ENCODE measurements around the gene SLC25A15.
A peak's percentile ranks its signal among the peaks of the same experiment; 100 is the strongest.

The SLC25A15 gene

GRCh38 chr13:40789275-40790153 is at the start of gene SLC25A15:
TSS of gene SLC25A15 (plus strand) at chr13:40789611. CDS start at chr13:40793227, 3,616 bp downstream.
- peak; percentile 76 for DNase-seq

DNA sequence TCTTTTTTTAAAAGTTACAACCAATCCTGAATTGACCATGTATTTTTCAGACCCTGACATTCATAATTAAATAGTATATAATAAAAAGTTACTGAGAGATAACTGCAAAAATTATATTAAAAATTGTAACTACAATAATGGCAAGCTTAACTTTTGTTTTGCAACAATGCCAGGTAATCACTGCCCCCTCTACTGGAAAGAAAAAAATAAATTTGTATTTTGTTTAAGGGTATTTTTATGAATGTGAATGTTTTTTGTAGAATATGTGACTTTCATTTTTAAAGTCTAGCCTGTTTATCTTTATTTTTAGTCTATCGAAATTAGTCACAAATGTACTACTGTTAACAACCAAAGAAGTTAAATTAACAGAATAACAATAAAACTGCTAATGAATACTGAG is 40.1 kb upstream of the SLC25A15 start:
- DNase-seq, result no peak

- no peak for DNase-seq
These were observed 34.2 kb upstream of the SLC25A15 start for GRCh38 chr13:40755082-40755700.

- DNase-seq, result no peak
These were observed 33.4 kb upstream of the SLC25A15 start for GRCh38 chr13:40756042-40756441.

- DNase-seq, result no peak
These were observed 30.6 kb upstream of the SLC25A15 start for GRCh38 chr13:40758811-40759210.

DNA sequence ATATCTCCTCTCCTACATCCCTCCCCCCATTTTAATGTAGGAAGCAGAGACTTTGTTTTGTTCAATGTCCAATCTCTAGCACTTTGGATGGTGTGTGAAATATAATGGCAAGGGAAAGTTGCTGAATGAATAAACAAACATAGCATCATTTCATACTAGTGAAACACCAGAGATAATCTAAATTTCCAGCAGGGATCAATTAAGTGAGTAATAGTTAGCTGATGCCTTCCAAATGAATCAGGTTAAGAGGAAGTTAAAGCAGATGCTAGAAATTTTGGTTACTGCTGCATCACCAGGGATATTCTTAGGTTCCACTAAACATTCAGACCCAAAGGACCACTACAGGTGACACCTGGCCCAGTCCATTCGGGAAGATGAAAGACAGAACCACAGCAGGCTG is 26.6 kb upstream of the SLC25A15 start:
- DNase-seq, result no peak

DNA sequence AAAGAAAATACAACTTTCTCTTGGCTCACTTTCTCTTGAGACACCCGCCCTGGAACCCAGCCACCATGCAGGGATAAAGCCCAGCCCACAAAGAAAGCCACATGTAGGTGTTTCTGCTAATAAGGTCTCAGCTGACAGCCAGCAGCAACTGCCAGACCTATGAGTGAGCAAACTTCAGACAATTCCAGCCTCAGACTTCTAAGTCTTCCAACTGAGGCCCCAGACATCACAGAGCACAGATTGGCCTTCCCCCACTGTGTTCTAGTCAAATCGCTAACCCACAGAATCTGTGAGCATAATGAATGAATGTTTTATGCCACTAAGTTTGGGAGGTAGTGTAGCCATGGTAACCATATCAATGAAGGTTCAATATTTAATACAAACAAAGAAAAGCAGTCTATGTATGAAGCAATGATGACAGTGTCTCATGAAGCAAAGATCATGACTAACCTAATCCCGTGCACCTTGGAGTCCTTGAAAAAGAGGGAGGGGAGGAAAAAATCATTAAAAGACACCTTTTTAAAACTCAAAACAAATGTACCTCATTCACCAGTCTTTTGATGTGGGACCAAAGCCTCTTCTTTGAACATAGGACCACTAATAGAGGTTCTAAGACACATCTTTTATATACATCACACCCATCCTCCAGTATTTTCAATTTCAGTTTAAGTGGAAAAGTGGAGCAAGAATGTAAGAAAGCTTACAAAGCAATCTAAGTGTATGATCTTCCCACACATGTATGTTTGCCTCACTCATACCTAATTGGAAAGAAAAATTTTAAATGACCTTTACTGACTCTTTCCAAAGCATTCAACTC is 24.6 kb upstream of the SLC25A15 start:
- DNase-seq, result no peak

DNA sequence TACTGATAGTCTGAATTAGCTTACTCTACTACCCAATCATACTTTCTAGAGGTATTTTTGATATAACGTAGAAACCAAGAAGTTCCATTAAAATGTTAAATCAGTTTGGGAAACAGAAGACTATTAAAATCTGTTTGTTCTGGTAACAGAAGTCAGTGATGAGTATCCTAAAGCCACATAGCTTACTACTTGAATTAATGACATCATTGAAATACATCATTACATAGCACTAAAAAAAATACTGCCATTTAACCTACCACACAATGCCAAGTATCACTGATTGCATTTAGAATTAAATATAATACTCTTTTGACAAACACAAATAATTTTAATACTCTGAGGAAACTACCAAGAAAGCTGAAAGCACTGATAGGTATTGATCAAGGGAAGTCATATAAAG is 23.8 kb upstream of the SLC25A15 start:
- DNase-seq, result no peak

GRCh38 chr13:40769970-40770369 is 19.4 kb upstream of the SLC25A15 start:
- no peak for DNase-seq

GRCh38 chr13:40770609-40770933 is 18.8 kb upstream of the SLC25A15 start:
- DNase-seq, result no peak

DNA sequence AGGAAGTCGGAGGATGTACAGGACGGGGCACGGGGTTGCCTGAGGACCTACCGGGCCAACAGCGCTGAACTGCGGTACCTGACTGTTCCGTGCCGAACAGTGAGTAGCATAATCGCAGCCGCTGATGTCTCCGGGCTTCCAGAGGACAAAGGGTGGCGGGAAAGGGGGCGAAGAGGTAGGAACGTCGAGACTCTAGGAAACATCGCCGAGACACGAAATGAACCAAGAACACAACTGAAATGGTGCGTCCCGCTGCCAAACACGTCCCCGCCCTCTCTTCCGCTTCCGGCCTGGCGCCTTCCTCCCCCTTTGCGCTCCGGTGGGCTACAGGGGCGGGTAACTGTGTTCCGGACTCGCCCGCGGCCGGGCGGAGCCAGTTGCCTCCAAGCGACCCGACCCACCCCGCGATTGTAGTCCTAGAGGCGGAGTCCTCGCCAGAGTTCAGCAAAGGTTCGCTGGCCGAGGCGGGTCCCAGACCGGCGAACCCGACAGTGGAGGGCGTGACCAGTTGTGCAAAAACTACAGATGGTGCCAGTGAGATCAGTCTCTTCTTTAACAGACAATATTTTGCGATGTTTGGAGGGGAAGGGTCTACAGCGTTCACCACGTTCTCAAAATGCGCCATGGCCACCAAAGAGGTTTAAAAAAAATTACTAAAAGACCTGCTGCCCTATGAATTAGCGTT is 18.3 kb upstream of the SLC25A15 start, which contains the start of gene MRPS31:
TSS of gene MRPS31 (minus strand) at position 257 of the 685 bp plus-strand sequence. CDS start at position 203, 54 bp downstream.
- peak; percentile 93 for DNase-seq

- no peak for DNase-seq
These were observed 16.5 kb upstream of the SLC25A15 start for GRCh38 chr13:40772765-40773473.

- no peak for DNase-seq
These were observed 14.7 kb upstream of the SLC25A15 start for GRCh38 chr13:40774672-40775071.

- no peak for DNase-seq
These were observed 13.2 kb upstream of the SLC25A15 start for GRCh38 chr13:40776232-40776631.

GRCh38 chr13:40776681-40777165 is 12.7 kb upstream of the SLC25A15 start:
- peak; percentile 79 for DNase-seq

GRCh38 chr13:40777166-40777808 is 12.1 kb upstream of the SLC25A15 start:
- peak; percentile 72 for DNase-seq

GRCh38 chr13:40777809-40778175 is 11.6 kb upstream of the SLC25A15 start:
- DNase-seq, result no peak

DNA sequence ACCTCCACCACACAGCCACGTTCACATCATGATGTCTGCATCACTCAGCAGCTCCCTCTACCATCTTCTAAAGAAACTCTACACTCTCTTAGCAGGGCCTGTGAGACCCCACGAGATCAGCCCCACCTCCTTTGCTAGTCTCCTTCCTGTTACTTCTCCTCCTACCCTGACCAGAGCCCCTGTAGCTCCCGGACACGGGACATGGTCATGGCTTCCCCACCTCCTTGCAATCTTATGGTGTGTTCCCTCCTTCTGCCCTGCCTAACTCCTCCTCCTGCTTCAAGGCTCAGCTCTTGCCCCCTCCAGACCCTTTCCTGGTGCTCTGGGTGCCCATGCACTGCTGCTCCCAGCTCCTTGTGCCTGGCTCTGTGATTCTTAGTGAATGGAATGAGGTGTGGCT is 10.4 kb upstream of the SLC25A15 start:
- no peak for DNase-seq

GRCh38 chr13:40779796-40780285 is 9.6 kb upstream of the SLC25A15 start:
- DNase-seq, result no peak

DNA sequence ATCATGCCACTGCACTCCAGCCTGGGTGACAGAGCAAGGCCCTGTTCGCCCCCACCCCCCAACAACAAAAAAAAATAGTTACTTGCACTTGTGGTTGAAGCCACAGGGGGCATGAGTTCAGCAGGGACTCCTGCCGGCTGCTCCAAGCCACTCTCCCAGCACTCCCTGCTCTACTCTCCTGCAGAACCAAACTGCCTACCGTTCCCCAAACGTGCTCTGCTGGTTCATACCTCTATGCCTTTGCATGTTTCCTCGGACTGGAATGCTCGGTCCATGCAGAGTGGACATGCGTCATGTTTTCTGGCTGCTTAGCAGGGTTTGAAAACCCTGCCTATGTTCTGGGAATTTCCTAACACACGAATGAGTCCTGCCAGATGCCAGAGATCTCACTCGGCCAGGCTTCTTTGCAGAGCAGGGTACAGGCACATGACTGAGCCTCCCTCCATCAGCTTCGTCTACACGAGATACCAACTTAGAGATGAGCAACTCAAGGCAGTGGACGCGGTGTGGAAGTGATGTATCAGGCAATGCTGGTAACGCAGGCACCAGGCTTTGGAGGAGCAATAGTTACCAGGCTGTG is 8.5 kb upstream of the SLC25A15 start:
- DNase-seq, result no peak

DNA sequence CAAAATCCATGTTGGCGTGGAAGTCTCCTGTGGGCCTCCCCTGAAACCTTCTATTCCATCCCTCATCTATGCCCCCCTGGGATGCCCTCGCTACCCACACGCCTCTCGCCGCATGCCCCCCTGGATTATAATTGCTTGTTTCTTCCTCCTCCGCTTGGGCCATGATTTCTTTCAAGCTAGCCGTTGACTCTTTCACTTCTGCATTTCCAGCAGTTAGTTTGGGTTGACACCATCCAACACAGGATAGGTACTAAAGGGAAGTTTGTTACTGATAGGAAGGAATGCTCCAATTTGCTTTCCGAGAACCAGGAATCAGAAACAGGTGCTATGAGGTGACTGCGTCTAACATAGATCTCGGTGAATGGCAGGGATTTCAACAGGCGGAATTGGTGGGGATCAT is 7.7 kb upstream of the SLC25A15 start:
- no peak for DNase-seq
